CD4-positive, alpha-beta T cell treated with Interferon alpha-2 for 1 hour (primary cell): ENCODE results near the gene INSIG2.

ENCODE experiments used
- DNase-seq, 2 donors: peaks; one replicate each; pipeline ENCODE4 v3.0.0-alpha.2; 2020 to 2022

Gene INSIG2

DNA sequence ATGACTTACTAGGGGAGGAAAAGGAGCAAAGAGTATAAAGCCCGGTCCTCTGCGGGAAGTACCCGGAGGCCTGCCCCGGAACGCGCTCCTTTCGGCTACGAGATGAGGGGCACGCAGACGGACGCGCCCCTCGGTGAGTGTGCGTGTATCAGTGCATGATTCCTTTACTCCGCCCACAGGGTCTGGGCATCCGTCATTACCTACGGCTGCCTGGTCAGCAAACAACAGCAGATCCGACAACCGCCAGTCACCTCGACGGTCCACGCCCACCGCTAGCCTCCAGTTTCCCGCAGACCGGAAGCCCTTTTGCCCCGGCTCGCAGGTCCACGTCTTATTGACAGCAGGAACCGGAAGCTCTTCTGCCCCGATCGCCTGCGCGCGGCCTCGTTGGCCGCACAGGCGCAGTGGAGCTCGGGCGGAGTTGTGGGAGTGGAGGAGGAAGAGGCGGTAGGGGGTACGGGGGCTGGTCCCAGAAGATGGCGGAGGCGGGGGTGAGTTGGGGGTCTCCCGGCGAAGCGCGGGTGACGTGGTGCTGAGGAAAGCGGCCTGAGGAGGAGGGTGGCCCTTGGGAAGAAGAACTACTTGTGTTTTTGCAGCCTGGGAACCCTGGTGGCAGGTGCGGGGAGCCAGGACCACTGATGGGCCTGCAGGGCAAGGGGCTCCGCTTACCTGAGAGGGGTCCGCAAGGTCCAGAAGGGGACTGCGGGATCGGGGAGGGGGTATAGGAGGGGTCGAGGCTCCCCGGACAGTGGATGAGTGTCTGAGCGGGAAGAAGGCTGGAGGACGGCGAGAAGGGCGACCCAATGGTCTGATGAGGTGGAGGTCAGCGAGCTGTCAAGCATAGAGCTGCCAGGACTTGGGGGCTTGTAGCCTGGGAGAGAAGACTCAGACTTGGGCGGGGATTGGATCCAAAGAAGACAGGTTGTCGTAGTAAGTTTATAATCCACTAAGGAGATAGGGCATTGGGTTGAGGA is at the start of gene INSIG2:
Gene INSIG2, plus strand, starts transcription at position 421 of the 974 bp plus-strand sequence. CDS start 8,086 bp downstream, outside the sequence.
- DNase-seq: peak; percentile 93 to 94

DNA sequence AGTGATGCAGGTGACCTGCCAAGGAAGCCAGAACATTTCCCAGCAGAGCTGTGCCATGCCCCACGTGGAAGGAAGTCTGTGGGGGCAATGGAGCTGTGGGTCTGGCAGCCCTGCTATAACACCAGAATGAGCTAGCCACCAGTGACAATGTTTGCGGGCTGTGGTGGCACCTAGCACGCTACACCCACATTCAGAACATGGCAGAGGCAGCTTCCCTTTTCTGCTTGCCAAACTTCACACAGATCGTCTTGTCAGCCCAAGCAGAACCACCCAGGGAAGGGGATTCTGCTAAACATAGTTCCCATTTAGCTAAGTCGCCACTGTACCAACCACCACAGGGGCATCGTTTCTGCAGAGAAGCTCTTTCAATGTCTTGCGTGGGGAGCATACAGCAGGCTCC is 47.4 kb upstream of the INSIG2 start:
- DNase-seq: no peak

DNA sequence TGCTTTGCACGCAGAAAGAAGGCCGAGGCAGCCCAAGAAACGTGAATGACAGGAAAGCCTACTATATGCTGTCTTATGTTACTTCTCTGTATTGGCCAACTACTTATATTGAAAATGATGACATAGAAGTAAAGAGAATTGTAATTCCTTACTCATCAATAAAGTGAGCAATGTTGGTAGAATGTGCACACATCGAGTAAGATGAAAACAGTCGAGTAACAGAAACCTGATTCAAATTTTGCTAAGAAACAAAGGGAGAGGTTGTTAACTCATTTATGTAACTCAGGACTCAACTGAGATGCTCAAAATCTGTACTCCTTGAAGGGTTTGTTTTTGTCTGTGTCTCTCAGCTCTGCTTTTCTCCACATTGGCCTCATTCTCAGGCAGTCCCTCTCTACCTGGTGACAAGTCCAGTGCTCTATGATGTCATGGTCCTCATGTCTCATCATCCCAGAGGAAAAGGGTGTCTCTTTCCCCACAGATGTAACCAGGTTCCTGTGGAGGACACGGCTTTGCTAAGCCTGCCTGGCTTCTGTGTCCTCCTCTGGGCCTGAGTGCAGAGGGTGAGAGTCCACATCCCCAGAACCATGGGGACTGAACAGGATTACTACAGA is 44.1 kb upstream of the INSIG2 start:
- no peak for DNase-seq

DNA sequence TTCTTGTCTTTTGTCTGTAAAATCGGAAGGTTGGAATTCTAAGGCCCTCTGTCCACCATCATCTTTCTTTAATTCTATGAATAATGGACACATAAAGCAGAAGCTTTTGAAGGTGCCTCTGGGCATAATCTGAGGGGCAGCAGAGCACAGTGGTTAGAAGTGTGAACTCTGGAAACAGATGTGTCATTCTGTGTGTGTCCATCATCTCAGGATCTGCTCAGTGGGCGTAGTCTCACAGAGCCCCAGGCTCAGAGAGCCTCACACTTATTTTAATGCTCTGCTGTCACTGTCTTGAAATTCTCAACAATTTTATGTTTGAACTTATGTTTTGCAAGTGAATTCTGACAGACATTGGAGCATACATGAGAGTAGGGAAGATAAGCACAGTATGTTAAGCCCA is 43.4 kb upstream of the INSIG2 start:
- no peak for DNase-seq

DNA sequence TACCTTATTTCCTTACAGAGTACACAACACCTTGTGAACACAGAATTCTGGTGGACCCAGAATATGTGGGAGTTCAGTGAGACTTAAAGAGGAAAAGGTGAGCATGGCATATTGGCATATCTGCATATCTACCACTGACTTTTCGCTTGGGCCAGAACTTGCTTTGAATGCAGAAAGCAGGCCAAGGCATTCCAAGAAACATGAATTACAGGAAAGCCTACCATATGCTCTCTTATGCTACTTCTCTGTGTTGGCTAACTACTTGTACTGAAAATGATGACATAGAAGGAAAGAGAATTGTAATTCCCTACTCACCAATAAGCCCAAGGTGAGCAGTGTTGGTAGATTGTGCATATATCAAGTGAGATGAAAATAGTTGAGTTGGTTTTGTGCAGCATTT is 43.0 kb upstream of the INSIG2 start:
- no peak for DNase-seq

DNA sequence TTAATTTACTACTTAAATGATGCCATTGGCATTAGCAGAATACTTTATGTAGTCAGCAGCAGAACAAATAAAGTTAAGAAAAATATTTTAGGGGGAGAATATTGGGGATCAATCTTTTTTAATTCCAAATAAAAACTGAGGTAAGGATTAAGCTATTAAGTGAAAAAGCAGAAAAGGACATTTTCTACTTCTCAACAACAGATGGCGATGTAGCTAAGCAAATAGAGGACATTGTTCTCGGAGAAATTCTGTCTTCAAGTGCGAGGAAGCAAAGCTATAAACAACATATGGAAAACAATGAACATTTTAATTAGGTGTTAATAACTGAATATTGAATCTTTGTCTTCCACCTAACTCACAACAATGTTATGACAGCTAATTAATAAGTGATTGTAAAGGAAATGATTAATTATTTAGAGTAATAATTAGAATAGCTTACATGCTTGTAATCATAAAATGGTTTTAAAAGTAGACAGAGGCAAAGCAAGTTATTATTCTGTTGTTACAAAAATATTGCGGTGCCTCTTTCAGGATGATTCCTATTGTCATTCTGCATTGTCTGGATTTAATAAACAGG is 41.5 kb upstream of the INSIG2 start:
- DNase-seq: peak in 1 of 2 donors; percentile 45

DNA sequence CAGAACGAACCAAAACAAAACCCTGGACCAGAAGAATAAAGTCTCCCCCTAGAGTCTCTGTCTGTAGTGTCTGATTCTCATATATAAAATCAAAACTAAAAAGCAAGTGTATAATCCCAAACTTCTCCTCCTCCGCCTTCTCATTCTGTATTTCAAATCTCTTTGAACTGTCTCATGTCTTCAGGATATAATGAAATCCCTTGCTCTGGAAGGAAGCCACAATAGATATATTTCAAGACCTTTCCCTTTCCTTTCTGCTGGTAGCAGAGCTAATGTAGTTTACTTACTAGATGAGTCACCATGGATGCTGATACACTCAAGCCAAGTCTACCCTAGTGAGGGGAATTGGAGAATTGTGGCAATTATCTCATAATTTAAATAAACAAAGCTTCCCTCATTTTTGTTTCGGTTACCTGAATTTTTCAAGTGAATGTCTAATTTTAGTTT is 40.9 kb upstream of the INSIG2 start:
- no peak for DNase-seq

DNA sequence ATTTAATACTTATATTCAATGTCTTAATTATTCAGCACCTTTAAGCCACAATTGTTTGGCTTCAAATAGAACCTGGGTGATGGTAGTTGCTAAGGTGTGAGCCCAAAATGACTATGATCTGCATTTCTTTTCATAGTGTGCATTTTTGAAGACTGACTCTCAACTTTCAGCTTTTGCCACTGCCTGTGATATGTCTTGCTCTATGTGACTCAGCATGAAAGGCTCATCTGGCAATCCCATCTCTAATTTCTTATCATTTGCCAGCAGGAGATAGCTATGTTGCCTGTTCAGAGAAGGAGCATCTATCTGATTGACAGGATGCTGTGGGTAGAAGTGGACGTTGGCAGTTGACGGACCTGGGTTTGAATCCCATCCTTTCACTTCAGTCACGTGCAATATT is 39.9 kb upstream of the INSIG2 start:
- DNase-seq: no peak

DNA sequence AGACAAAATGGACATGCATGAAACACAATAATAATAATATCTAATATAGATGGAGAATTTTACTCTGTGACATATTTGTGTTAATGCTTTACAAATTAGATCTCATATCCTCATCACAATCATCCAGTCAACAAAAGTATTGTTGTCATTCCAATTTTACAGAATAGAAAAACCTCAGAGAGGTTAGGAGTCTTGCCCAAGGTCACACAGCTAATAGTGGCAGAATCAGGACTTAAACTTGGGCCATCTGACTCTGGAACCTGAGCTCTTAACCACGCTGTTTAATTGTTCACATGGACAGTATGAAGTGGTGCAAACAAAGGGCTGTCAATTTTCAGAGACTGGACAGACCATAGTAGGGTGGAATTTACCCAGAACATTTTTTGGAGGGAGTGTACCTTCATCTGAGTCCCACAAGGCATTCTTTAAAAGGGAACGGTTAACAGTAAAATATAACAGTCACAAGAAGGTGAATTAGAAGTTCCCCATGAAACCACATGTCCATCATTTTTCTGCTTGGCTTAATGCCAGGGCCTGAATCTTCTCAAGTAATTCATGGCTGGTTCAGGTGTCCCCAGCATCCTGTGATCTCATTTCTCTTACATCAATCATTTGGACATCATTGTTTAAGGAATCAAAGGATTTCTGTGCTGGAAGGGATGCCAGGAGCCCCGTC is 39.0 kb upstream of the INSIG2 start:
- DNase-seq: no peak

DNA sequence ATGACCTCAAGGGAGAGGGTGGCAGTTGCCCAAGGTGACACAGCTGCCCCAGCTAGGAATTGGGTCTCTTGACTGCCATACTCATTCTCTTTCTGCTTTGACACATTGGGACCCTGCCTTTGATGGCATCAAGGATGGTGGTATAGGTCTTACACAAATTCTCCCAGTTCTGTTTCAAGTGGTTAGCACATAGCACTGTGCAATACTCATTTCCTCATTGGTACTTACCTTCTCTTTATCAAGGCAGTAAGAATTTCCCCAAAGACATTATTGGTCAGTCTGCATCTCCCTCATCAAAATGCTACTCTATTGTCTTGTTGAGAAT is 38.5 kb upstream of the INSIG2 start:
- no peak for DNase-seq

DNA sequence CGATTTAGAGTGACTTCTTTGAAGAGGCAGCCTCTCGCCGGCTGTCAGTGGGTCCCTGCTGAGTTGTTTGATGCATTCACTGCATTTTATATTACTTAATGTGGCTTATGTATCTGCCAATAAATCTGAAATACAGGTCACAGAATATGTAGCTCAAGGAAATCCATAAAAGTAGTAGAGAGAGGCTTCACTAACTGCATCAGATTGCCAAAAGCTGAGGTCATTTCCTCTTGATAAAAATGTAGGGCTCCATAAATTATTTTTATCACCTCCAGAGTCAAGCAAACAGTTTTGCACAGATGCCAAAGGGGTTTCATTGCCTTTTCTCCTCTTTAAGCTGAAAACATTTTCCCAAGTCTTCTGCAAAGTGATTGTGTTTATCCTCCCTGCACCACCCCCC is 37.9 kb upstream of the INSIG2 start:
- no peak for DNase-seq

DNA sequence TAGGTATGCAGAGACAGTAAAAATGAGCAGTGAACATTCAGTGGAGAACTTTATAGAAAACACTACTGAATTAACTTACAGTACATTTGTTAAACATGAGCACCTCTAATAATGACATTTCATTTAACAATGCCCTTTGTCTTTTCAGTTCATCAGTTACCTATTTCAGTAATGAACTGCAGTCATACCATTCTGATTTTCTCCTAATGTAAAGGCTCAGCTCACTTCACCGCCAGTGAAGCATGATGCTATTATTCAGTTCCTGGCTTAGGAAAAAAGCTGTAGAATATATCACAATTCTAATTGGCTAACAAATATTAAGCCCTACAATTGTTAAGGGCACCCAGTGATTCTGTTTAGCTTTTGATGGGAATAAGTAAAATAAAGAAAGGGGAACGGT is 37.3 kb upstream of the INSIG2 start:
- DNase-seq: no peak

DNA sequence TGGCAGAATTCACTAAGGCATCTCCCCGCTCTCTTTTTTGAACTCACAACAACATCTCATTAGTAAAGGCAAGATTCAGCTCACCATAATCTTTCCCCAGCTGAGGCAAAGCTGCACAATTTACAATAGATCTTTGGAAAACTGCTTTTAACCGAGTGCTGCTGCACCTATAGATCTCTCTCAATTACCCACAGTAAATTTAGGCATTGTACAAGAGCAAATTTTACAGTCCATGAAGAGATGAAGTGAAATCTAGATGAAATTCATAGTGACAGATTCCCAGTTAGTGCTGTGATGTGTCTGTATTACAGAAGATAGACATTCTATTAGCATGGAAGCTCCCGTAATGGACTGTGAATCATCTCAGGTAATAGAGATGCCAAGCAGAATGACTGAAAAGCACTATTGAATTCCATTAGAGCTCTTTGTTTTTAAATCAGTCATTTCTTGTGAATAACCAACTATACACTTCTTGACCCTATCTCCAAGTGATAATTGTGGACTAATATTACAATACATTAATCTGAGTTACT is 36.4 kb upstream of the INSIG2 start:
- no peak for DNase-seq

DNA sequence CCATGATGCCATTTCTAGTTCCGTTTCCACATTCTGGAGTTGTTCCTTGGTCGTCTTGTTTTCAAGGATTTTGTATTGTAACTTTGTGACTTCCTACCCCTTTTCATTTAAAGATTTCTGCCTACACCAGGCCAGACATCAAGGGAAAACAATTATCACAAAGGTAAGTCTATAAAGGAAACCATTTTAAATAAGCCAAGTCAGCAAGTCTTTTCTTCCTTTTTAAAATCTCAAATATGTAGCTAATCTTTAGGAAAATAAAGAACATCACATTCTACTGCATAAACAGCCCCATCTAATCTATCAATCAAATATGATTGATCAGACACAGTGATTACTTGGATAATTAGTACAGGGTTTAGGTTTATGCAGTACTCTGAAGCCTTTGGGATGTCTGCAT is 35.8 kb upstream of the INSIG2 start:
- no peak for DNase-seq

DNA sequence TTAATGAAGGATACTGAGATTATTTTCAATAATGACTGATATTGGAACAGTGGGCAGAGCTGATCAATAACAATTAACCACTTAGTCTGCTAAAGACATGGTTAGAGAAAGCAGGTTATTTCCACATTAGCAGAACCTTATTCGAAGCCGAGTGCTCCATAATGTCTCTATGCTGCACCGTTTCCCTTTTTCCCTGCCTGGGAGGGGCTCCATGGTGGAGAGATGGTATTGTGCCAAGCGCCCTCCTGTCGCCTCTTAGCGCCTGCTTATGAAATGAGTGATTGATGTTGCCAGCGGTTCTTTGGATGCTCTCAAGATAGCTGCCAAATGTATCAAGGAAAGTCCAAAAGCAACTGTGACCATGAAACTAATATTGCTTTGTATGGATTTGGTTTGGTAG is 34.6 kb upstream of the INSIG2 start:
- DNase-seq: no peak

DNA sequence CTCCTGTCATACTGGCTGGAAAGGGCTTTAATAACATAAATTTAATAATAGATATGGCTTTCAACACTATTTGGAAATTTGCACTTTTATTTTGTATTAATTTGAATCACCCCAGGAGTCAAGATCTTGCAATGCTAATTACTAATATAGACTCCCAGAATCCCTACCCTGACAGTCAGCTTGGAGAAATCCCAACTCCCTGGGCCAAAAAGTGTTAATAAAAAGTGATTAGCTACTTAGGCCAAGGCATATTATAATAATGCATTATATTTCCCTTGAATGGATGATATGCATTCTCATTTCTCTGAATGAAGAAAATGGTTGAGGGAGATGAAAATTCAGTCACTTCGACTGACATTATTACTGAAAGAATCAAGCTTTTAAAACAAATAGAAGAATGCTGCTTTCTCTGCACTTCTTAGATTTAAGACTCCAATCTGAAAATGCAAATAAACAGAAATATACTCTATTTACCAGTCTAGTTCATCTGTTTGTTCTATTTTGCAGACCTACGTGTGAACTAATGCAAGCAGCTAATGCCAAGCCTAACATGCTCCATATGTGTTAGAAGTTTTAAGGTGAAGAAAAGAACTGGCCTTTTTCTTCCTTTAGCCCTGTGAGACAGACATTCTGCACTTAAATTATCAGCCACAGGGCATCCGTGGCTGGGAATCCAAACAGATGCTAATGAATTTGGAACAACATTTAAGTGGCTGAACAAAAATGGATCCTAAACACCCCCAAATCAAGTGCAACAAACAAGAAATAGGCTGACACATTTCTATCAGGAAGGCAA is 33.9 kb upstream of the INSIG2 start:
- no peak for DNase-seq

DNA sequence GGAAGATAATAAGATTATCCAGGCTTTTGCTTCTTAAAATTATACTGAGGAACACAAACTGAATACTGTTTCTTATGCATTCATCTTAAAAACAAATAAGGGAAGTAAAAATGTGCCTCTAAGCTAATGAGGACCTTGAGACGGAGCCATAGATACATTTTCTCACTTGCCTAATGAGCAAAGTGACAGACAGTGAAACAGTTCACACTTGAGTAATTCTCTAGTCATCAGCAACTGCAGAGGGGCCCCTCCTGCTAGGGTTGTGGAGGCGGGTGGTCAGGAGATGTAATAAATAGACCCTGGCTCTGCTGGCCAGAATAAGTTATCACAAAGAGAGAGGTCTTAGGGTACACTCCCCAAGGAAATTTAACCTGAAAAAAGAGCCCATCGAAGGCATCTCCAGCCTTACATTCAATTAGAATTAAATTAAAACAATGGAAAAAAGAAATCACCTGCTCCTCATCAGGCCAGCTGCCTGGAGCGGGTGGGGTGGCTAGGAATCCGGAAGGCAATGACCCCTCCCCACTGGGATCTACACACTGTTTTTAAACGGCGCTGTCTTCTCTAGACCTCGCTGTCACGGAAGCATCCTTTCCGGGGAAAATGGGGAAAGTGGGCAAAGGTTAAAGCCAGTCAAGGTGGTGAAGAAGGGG is 32.6 kb upstream of the INSIG2 start:
- no peak for DNase-seq

DNA sequence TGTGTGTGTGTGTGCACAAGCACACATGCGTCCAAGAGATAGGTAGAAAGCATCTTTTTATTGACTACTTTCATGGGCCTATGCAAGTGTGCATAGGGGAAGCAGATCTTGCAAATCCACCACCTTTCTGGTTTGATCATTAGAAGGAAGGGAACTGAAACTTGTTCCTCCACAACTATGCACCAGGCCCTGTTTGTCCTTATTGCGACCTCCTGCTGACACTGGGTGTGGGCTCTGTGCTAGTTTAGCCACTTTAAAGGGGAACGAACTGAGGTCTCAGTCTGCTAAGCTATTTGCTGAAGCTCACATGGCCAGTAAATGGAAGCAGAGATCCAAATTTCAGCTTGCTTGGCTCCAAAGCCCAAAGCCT is 32.1 kb upstream of the INSIG2 start:
- DNase-seq: peak in 1 of 2 donors; percentile 53

DNA sequence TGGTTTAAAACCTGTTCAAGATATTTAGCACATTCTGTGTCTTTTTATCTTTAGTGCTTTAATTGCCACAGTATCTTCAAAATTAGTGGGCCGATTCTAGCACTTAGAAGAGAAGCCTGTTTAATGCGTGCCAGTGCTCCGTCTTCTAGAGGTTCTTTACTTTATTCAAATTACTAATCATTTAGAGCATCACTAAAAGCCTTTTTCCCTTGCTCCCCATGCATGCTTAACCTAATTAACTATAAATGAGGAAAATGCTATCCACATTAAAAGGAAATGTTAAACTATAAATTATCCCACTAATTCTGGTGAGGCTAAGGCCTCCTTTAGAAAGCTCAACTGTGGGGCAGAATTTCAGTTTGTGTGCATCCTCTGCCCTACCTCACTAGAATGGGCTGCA is 31.5 kb upstream of the INSIG2 start:
- DNase-seq: no peak

DNA sequence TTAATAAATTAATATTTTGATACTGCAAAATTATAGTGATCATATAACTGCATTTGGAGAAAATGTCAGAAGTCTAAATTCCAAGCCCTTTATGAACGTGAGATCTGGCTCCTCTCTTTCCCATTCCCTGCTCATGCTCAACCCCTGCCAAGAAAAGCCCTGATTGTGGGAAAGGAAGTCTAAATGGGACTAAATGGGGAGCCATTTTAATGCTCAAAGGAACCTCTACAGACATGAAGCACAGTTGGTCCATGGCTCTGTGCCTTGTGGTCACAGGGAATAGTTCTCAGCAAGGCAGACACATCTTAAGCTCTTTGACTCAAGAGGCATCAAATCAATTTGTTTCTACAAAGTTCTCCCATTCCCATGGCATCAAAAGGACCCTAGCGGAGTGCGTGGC is 29.3 kb upstream of the INSIG2 start:
- no peak for DNase-seq

DNA sequence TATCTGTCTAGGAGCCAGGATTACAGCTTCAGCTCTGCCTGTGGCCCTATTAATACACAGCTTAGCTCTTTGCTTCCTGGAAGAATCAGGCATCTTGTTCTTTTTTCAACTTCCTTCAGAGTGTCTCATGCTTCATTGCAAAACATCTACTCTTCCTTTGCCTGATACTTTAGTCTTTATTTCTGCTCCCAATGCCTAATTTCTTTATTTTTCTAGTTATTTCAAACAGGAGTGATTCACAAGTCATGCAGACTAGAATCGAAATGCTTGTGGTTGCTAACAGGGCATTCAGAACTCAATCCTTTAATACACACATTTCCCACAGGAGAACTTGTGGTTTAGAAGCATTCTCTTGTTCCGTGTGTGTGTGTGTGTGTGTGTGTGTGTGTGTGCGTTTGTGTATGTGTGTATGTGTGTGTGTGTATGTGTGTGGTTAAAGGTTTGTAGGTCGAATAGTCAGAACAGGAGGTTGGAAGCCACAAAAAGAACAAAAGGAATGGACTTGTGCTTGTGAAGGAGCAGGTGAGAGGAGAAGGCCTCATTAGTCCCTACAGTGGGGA is 28.3 kb upstream of the INSIG2 start:
- DNase-seq: no peak
